Measurements from ENCODE around the gene JAK1.

DNA sequence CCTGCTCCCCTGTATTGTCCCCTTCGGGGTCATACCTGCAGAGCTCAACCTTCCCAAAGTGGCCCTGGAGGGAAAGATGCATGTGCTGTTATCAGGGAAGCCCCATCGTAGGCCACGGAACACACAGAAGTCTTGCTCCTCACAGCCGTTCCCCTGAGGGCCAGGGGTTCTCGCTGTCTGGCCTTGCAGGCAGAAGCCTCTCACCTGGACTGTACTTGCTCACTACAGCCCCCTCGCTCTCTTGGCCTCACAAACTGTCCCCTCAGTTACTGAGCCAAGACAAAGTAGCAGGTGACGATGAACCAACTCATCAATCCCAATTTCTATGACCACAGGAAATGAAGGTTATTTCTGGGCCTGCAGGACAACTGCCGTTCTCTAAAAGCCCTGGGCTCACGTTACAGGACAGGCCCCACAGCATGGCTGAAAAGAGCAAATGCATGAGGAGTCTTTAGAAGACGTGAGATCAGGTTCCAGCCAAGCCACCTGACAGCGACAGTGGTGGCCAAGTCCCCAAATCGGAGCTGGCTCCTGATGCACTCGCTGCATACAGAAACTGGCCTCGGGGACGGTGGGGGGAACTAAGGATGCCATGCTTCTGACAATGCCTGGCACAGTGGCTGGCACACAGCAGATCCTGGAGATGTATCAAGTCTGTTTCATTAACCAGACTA is 126.5 kb downstream of the JAK1 start:
- TF ChIP-seq ZNF232 (CRISPR knock-in tag; IDR thresholded peaks at IDR 0.05) (no peak), FOXK1 (CRISPR knock-in tag; IDR thresholded peaks at IDR 0.05) (no peak), SP1 (CRISPR knock-in tag; conservative IDR thresholded peaks at IDR 0.05) (no peak), MYBL2 (CRISPR knock-in tag; IDR thresholded peaks at IDR 0.05) (no peak)
- TF ChIP-seq, protein P1, sequence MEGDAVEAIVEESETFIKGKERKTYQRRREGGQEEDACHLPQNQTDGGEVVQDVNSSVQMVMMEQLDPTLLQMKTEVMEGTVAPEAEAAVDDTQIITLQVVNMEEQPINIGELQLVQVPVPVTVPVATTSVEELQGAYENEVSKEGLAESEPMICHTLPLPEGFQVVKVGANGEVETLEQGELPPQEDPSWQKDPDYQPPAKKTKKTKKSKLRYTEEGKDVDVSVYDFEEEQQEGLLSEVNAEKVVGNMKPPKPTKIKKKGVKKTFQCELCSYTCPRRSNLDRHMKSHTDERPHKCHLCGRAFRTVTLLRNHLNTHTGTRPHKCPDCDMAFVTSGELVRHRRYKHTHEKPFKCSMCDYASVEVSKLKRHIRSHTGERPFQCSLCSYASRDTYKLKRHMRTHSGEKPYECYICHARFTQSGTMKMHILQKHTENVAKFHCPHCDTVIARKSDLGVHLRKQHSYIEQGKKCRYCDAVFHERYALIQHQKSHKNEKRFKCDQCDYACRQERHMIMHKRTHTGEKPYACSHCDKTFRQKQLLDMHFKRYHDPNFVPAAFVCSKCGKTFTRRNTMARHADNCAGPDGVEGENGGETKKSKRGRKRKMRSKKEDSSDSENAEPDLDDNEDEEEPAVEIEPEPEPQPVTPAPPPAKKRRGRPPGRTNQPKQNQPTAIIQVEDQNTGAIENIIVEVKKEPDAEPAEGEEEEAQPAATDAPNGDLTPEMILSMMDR (IDR thresholded peaks at IDR 0.05) = no peak
- TF ChIP-seq, protein P2, sequence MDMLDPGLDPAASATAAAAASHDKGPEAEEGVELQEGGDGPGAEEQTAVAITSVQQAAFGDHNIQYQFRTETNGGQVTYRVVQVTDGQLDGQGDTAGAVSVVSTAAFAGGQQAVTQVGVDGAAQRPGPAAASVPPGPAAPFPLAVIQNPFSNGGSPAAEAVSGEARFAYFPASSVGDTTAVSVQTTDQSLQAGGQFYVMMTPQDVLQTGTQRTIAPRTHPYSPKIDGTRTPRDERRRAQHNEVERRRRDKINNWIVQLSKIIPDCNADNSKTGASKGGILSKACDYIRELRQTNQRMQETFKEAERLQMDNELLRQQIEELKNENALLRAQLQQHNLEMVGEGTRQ (CRISPR knock-in tag; IDR thresholded peaks at IDR 0.05) = no peak

Data from WTC11 (cell line).